A549 (cell line): ENCODE data around the gene ZBTB45.

ENCODE experiments used
- CBX8 ChIP-seq: fragments of 200-600 bp; sonication (generic); IDR thresholded peaks from 2 replicates; pipeline ENCODE4 v1.6.1; 2016
- CTCF ChIP-seq: fragments of >200 bp; sonication (Bioruptor Twin); formaldehyde crosslinking; IDR thresholded peaks from 3 replicates; pipeline ENCODE4 v1.5.1; 2016
- JUNB ChIP-seq: fragments of >200 bp; sonication (Bioruptor Twin); formaldehyde crosslinking; IDR thresholded peaks from 2 replicates; pipeline ENCODE4 v1.6.1; 2016
- KDM1A ChIP-seq: fragments of 200-600 bp; sonication (generic); IDR thresholded peaks from 2 replicates; pipeline ENCODE4 v1.6.1; 2016; ENCODE audit warnings: low read depth, mild to moderate bottlenecking
- NR3C1 ChIP-seq: fragments of >200 bp; sonication (Bioruptor Twin); formaldehyde crosslinking; IDR thresholded peaks from 3 replicates; pipeline ENCODE4 v1.6.1; 2017
- REST ChIP-seq: fragments of 200-600 bp; sonication (generic); IDR thresholded peaks from 2 replicates; pipeline ENCODE4 v1.6.1; 2016; ENCODE audit warnings: antibody characterized with exemption, mild to moderate bottlenecking, moderate library complexity
- SREBF2 ChIP-seq: fragments of 450-650 bp; IDR thresholded peaks from 2 replicates; pipeline ENCODE4 v1.6.1; 2014; ENCODE audit warnings: mild to moderate bottlenecking, moderate library complexity

GRCh38 chr19:58491393-58491792 lies 28.2 kb downstream of the ZBTB45 start:
- TF ChIP-seq CBX8 (no peak), SREBF2 (no peak), CTCF (no peak), KDM1A (no peak), NR3C1 (no peak), REST (no peak), JUNB (no peak)
